Caco-2 (cell line): Measurements from ENCODE around the gene MAGEB2. TPM values are rescaled to one million over a fixed set of nuclear protein-coding genes. Genes with fewer than 3 reads are reported as not detected.

Experiments
- BruUV-seq: library from RNA; stranded (reverse); fragments of 400-500 nt; replicated peaks from 2 replicates; lab custom pipeline; 2021; lab: Mats Ljungman, UMichigan
- CTCF ChIA-PET: fragments of 300-600 bp; sonication (Branson Sonifier 250); formaldehyde crosslinking; loops from one replicate; lab custom pipeline; 2022; ENCODE audit warnings: antibody characterized with exemption; lab: Charles Lee
- POLR2A ChIA-PET: fragments of 300-600 bp; sonication (Branson Sonifier 250); formaldehyde crosslinking; loops from one replicate; lab custom pipeline; 2022; ENCODE audit warnings: antibody characterized with exemption; lab: Charles Lee
- DNase-seq, 2 experiments: peaks; one replicate each; pipeline versions ENCODE4 v3.0.0 to v3.0.0-alpha.2; 2020 to 2022
- H3K27me3 ChIP-seq: replicated peaks from 2 replicates; pipeline ENCODE4 v1.6.0; 2011; ENCODE audit warnings: low read length; ENCODE audit not compliant: control insufficient read depth, insufficient read depth
- H3K36me3 ChIP-seq: 2 replicates; pipeline ENCODE4 v1.5.1; 2011; ENCODE audit warnings: low read length; ENCODE audit not compliant: control insufficient read depth, insufficient read depth
- H3K4me1 ChIP-seq: fragments of 250-450 bp; sonication (Bioruptor Pico); 2 replicates; pipeline ENCODE4 v1.5.1; 2020; ENCODE audit warnings: mild to moderate bottlenecking
- H3K4me3 ChIP-seq: 2 replicates; pipeline ENCODE4 v1.5.1; 2011; ENCODE audit warnings: low read depth, mild to moderate bottlenecking, control low read depth, low read length
- H3K9me3 ChIP-seq: fragments of 250-450 bp; sonication (Bioruptor Pico); 2 replicates; pipeline ENCODE4 v1.5.1; 2020; ENCODE audit warnings: mild to moderate bottlenecking, moderate library complexity
- H3K27ac Mint-ChIP-seq: one replicate; pipeline ENCODE4 v1.8.0; 2022; ENCODE audit warnings: mixed read lengths; ENCODE audit not compliant: unreplicated experiment
- H3K27me3 Mint-ChIP-seq: one replicate; pipeline ENCODE4 v1.8.0; 2022; ENCODE audit warnings: mixed read lengths; ENCODE audit not compliant: insufficient read depth, unreplicated experiment
- H3K36me3 Mint-ChIP-seq: one replicate; pipeline ENCODE4 v1.8.0; 2022; ENCODE audit warnings: mild to moderate bottlenecking, mixed read lengths; ENCODE audit not compliant: insufficient read depth, unreplicated experiment
- H3K4me1 Mint-ChIP-seq: one replicate; pipeline ENCODE4 v1.8.0; 2022; ENCODE audit warnings: low read depth, mixed read lengths; ENCODE audit not compliant: unreplicated experiment
- H3K4me3 Mint-ChIP-seq: one replicate; pipeline ENCODE4 v1.8.0; 2022; ENCODE audit warnings: mild to moderate bottlenecking, moderate library complexity, mixed read lengths; ENCODE audit not compliant: unreplicated experiment
- H3K9me3 Mint-ChIP-seq: one replicate; pipeline ENCODE4 v1.8.0; 2022; ENCODE audit warnings: mixed read lengths; ENCODE audit not compliant: unreplicated experiment
- intact Hi-C: fragments of 100-400 bp; cut with micrococcal nuclease; formaldehyde crosslinking; loops from one replicate; pipeline ENCODE4 v1.10.0; 2022; ENCODE audit not compliant: unreplicated experiment
- total RNA-seq: library from RNA; stranded (reverse); gene quantifications from 2 replicates; pipeline ENCODE4 v1.2.3, GENCODE V29; 2022
- TF ChIP-seq, protein P1 (sequence below), 2 experiments: fragments of 200-600 bp in 1 of 2; IDR thresholded peaks; 1 replicate in 1 of 2; 2 replicates in 1 of 2; pipeline versions ENCODE4 v1.5.1 to v1.8.0; 2011 to 2022; ENCODE audit warnings: antibody characterized with exemption in 1 of 2, control low read depth in 1 of 2, inconsistent platforms in 1 of 2, low read depth in 1 of 2, low read length in 1 of 2, mild to moderate bottlenecking in 1 of 2, moderate library complexity in 1 of 2; ENCODE audit not compliant: insufficient read depth in 1 of 2, severe bottlenecking in 1 of 2, unreplicated experiment in 1 of 2

The MAGEB2 gene
- total RNA-seq, 1 experiment from 2014 or later, result not detected

- Mint-ChIP-seq H3K27ac (no peak overlapping the region), H3K9me3 (no peaks in the 10 kb centered on the region)
These were observed 5.3 kb downstream of the MAGEB2 start for GRCh38 chrX:30220661-30221060.

GRCh38 chrX:30224536-30224935, 9.2 kb downstream of the MAGEB2 start:
- no peaks in the 10 kb centered on the region for H3K36me3 ChIP-seq
- Mint-ChIP-seq H3K27me3 (no peaks in the 10 kb centered on the region), H3K9me3 (no peaks in the 10 kb centered on the region), H3K36me3 (no peaks in the 10 kb centered on the region), H3K4me3 (no peak overlapping the region), H3K27ac (no peak overlapping the region), H3K4me1 (no peaks in the 10 kb centered on the region)
- intact Hi-C loops, result no loop called here
- BruUV-seq, result no TSS peak
- no peak for DNase-seq
- no peaks in the 10 kb centered on the region for H3K27me3 ChIP-seq
- TF ChIP-seq, protein P1, sequence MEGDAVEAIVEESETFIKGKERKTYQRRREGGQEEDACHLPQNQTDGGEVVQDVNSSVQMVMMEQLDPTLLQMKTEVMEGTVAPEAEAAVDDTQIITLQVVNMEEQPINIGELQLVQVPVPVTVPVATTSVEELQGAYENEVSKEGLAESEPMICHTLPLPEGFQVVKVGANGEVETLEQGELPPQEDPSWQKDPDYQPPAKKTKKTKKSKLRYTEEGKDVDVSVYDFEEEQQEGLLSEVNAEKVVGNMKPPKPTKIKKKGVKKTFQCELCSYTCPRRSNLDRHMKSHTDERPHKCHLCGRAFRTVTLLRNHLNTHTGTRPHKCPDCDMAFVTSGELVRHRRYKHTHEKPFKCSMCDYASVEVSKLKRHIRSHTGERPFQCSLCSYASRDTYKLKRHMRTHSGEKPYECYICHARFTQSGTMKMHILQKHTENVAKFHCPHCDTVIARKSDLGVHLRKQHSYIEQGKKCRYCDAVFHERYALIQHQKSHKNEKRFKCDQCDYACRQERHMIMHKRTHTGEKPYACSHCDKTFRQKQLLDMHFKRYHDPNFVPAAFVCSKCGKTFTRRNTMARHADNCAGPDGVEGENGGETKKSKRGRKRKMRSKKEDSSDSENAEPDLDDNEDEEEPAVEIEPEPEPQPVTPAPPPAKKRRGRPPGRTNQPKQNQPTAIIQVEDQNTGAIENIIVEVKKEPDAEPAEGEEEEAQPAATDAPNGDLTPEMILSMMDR (IDR thresholded peaks at IDR 0.05; ENCODE audit: insufficient read depth in 1 of 2, low read depth in 1 of 2, low read length in 1 of 2, severe bottlenecking in 1 of 2, unreplicated experiment in 1 of 2), result no peak
- CTCF ChIA-PET, result no interaction called here
- H3K4me3 ChIP-seq, result no peak overlapping the region
- no peaks in the 10 kb centered on the region for H3K4me1 ChIP-seq
- POLR2A ChIA-PET, result no interaction called here
- no peaks in the 10 kb centered on the region for H3K9me3 ChIP-seq

More at GRCh38 chrX:30220661-30221060, 5.3 kb downstream of the MAGEB2 start:
- ChIA-PET CTCF (no interaction called here), POLR2A (no interaction called here)
- H3K27me3 ChIP-seq, result no peaks in the 10 kb centered on the region
- H3K4me1 ChIP-seq, result no peaks in the 10 kb centered on the region
- no peaks in the 10 kb centered on the region for H3K9me3 ChIP-seq
- no peaks in the 10 kb centered on the region for H3K36me3 ChIP-seq
- no TSS peak for BruUV-seq
- Mint-ChIP-seq H3K36me3 (no peaks in the 10 kb centered on the region), H3K4me1 (no peaks in the 10 kb centered on the region), H3K27me3 (no peaks in the 10 kb centered on the region), H3K4me3 (no peak overlapping the region)
- DNase-seq, result no peak
- TF ChIP-seq, protein P1 (IDR thresholded peaks at IDR 0.05; ENCODE audit: insufficient read depth in 1 of 2, low read depth in 1 of 2, low read length in 1 of 2, severe bottlenecking in 1 of 2, unreplicated experiment in 1 of 2), result no peak
- H3K4me3 ChIP-seq, result no peak overlapping the region
- intact Hi-C loops, result no loop called here

GRCh38 chrX:30228526-30228925, 13.2 kb downstream of the MAGEB2 start:
- no peaks in the 10 kb centered on the region for H3K4me1 ChIP-seq
- no peaks in the 10 kb centered on the region for H3K27me3 Mint-ChIP-seq
- no peaks in the 10 kb centered on the region for H3K36me3 ChIP-seq
- intact Hi-C loops, result no loop called here
- H3K27me3 ChIP-seq, result no peaks in the 10 kb centered on the region
- BruUV-seq, result no TSS peak
- no peak overlapping the region for H3K27ac Mint-ChIP-seq
- no peak overlapping the region for H3K4me3 ChIP-seq
- no peaks in the 10 kb centered on the region for H3K9me3 Mint-ChIP-seq
- H3K9me3 ChIP-seq, result no peaks in the 10 kb centered on the region
- no peaks in the 10 kb centered on the region for H3K4me1 Mint-ChIP-seq
- CTCF ChIA-PET, result no interaction called here
- no peak overlapping the region for H3K4me3 Mint-ChIP-seq
- no peaks in the 10 kb centered on the region for H3K36me3 Mint-ChIP-seq
- POLR2A ChIA-PET, result no interaction called here
- no peak for DNase-seq
- TF ChIP-seq, protein P1 (IDR thresholded peaks at IDR 0.05; ENCODE audit: insufficient read depth in 1 of 2, low read depth in 1 of 2, low read length in 1 of 2, severe bottlenecking in 1 of 2, unreplicated experiment in 1 of 2), result no peak
